ENCODE measurements around the gene ZNF169. TPM values are rescaled to one million over a fixed set of nuclear protein-coding genes. Genes with fewer than 3 reads are reported as not detected.

ZNF169 gene
- total RNA-seq, 4 donors from 2014 or later, result 3.1 to 14.8 (median 8.3) TPM

DNA sequence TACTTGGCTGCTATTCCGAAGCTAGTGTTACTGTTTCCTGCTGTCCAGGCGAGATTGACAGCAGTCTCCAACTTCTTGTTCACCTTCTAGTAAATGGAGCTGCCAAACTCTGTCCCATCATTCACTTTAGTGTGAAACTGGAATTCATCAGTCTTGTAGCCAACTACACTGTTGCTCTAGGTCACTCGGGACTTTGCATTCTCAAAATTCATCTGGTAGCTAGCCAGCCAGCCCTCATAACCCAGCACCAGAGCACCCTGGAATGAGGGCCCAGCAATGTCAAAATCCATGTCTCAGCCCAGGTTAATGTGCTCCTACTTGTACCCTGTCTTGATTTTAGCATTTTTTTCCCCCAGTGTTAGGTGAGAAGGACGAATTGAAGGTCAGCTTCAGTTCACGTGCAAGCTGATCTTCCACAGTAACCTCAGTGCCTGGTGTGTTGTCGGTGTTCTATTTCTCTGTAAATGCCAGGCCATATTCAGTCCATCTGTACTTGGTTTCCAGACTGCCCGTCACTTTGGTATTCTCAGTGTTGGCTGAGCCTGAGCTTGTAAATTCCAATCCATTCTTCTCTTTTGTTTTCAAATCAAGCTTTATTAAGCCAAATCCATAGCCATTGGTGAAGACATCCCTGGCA lies 28.9 kb downstream of the ZNF169 start:
- no peaks in the 10 kb centered on the region for H3K9me3 ChIP-seq
- peak overlapping the region in 3 of 4 donors; percentile 19 to 52 (median 48) for H3K27ac ChIP-seq
- TF ChIP-seq, protein P1, sequence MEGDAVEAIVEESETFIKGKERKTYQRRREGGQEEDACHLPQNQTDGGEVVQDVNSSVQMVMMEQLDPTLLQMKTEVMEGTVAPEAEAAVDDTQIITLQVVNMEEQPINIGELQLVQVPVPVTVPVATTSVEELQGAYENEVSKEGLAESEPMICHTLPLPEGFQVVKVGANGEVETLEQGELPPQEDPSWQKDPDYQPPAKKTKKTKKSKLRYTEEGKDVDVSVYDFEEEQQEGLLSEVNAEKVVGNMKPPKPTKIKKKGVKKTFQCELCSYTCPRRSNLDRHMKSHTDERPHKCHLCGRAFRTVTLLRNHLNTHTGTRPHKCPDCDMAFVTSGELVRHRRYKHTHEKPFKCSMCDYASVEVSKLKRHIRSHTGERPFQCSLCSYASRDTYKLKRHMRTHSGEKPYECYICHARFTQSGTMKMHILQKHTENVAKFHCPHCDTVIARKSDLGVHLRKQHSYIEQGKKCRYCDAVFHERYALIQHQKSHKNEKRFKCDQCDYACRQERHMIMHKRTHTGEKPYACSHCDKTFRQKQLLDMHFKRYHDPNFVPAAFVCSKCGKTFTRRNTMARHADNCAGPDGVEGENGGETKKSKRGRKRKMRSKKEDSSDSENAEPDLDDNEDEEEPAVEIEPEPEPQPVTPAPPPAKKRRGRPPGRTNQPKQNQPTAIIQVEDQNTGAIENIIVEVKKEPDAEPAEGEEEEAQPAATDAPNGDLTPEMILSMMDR (IDR thresholded peaks at IDR 0.05), result no peak
- TF ChIP-seq EP300 (IDR thresholded peaks at IDR 0.05) (no peak), POLR2A (IDR thresholded peaks at IDR 0.05) (no peak), POLR2AphosphoS5 (IDR thresholded peaks at IDR 0.05) (no peak)
- no peak for ATAC-seq
- WGBS, 2 donors (ENCODE audit: low coverage in 1 of 2), result 60 to 62% methylated on average over 1 to 5 of the region's 7 CpGs
- no peak overlapping the region for H3K4me3 ChIP-seq
- H3K36me3 ChIP-seq, result peaks cover 0 to 15% of the 10 kb centered on the region in 2 donors
- peaks cover 0 to 15% (median 0%) of the 10 kb centered on the region in 3 donors for H3K4me1 ChIP-seq
- H3K27me3 ChIP-seq, result no peaks in the 10 kb centered on the region

DNA sequence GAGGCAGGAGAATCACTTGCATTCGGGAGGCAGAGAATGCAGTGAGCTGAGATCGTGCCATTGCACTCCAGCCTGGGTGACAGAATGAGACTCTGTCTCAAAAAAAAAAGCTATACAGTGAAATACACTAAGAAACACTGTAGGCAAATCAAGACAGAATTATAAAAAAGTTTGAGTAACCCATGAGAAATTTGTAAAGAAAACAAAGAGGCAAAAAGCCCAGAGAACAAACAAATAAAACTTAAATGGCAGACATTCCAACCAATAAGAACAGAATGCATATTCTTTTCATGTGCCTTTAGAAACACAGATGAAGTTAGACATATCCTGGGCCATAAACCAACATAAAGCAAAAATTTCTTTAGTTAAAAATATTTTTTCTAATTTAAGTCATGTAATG lies 30.6 kb downstream of the ZNF169 start:
- Histone ChIP-seq H3K4me1 (peaks cover 0 to 15% (median 0%) of the 10 kb centered on the region in 3 donors), H3K27ac (no peak overlapping the region), H3K27me3 (no peaks in the 10 kb centered on the region), H3K4me3 (no peak overlapping the region), H3K9me3 (no peaks in the 10 kb centered on the region), H3K36me3 (peaks cover 0 to 27% of the 10 kb centered on the region in 2 donors)
- ATAC-seq, result no peak
- WGBS, 2 donors (ENCODE audit: low coverage in 1 of 2), result 80% methylated on average over 2 of the region's 2 CpGs; no CpG with 5 or more reads in 1 of the 2 donors
- TF ChIP-seq POLR2AphosphoS5 (IDR thresholded peaks at IDR 0.05), result no peak
- no peak for TF ChIP-seq POLR2A (IDR thresholded peaks at IDR 0.05)
- TF ChIP-seq, protein P1 (IDR thresholded peaks at IDR 0.05), result no peak
- no peak for TF ChIP-seq EP300 (IDR thresholded peaks at IDR 0.05)

DNA sequence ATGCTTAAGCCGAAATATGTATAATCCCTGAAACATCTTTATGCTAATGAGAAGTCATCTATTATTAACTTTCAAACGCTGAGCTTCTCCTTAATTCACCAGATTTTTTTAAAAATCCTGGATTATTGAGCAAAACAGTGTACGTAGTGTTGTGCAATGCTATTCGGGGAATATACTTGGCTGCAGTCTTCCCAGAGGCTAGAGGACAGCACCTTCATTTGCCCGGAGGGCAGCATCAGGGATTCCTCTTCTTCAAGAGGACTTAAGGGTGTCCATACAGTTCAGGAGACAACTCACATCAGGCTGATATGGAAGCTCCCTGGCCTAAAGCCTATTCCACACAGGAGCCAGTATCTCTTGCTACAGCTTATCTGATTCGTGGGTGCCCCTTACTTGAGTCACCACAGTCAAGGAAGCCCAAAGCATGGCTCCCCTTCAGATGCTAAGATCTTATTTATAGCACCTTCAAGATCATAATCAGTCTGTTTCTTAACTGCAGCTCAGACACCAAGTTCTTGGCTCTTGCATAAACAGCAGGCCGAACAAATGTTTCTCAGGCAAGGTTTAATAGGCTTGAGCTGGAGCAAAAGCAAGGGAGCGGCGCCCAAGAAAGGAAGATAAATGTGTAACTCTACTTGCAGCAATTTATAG lies 40.0 kb downstream of the ZNF169 start:
- Histone ChIP-seq H3K27ac (peak overlapping the region in 1 of 4 donors; percentile 19), H3K4me3 (no peak overlapping the region), H3K36me3 (peaks cover 0 to 38% of the 10 kb centered on the region in 2 donors), H3K4me1 (peaks cover 0 to 13% (median 0%) of the 10 kb centered on the region in 3 donors), H3K27me3 (no peaks in the 10 kb centered on the region), H3K9me3 (no peaks in the 10 kb centered on the region)
- no peak for TF ChIP-seq POLR2A (IDR thresholded peaks at IDR 0.05)
- no peak for TF ChIP-seq EP300 (IDR thresholded peaks at IDR 0.05)
- TF ChIP-seq POLR2AphosphoS5 (IDR thresholded peaks at IDR 0.05), result no peak
- ATAC-seq, result peak; percentile 48
- WGBS, 2 donors (ENCODE audit: low coverage in 1 of 2), result 61 to 65% methylated on average over 6 to 8 of the region's 9 CpGs

DNA sequence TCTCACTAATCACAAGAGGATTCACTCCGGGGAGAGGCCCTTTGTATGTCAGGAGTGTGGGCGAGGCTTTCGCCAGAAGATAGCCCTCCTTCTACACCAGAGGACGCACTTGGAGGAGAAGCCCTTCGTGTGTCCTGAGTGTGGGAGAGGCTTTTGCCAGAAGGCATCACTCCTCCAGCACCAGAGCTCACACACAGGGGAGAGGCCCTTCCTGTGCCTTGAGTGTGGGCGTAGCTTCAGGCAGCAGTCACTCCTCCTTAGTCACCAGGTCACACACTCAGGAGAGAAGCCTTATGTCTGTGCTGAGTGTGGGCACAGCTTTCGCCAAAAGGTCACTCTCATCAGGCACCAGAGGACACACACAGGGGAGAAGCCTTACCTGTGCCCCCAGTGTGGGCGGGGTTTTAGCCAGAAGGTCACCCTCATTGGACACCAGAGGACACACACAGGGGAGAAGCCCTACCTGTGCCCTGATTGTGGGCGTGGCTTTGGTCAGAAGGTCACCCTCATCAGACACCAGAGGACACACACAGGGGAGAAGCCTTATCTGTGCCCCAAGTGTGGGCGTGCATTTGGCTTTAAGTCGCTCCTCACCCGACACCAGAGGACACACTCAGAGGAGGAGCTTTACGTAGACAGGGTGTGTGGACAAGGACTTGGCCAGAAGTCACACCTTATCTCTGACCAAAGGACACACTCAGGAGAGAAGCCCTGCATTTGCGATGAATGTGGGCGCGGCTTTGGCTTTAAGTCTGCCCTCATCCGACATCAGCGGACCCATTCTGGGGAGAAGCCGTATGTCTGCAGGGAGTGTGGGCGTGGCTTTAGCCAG lies 41.6 kb downstream of the ZNF169 start:
- Histone ChIP-seq H3K27me3 (no peaks in the 10 kb centered on the region), H3K27ac (no peak overlapping the region), H3K36me3 (peaks cover 0 to 23% of the 10 kb centered on the region in 2 donors), H3K4me1 (peaks cover 0 to 13% (median 0%) of the 10 kb centered on the region in 3 donors), H3K9me3 (no peaks in the 10 kb centered on the region), H3K4me3 (no peak overlapping the region)
- TF ChIP-seq EP300 (IDR thresholded peaks at IDR 0.05) (no peak), POLR2A (IDR thresholded peaks at IDR 0.05) (no peak), POLR2AphosphoS5 (IDR thresholded peaks at IDR 0.05) (no peak)
- TF ChIP-seq, protein P1 (IDR thresholded peaks at IDR 0.05), result no peak
- ATAC-seq, result no peak
- 90 to 93% methylated on average over 2 to 5 of the region's 20 CpGs for WGBS, 2 donors (ENCODE audit: low coverage in 1 of 2)

DNA sequence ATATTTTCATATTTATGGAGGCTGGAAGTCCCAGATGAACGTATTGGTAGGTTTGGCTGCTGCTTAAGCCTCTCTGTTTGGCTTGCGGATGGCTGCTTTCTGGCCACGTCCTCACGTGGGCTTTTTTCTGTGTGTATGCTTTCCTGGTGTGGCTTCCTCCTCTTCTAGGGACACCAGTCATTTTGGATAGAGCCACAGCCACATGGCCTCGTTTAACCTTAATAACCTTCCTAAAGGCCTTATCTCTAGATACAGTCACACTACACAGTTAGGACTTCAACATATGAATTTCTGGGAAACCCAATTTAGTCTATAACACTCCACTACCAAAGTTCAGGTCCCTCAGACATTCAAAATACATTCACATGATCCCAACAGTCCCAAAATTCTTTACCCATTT lies 42.5 kb downstream of the ZNF169 start:
- 83 to 84% methylated on average over 4 to 5 of the region's 5 CpGs for WGBS, 2 donors (ENCODE audit: low coverage in 1 of 2)
- Histone ChIP-seq H3K4me1 (peaks cover 0 to 13% (median 0%) of the 10 kb centered on the region in 3 donors), H3K36me3 (peaks cover 0 to 19% of the 10 kb centered on the region in 2 donors), H3K27ac (no peak overlapping the region), H3K9me3 (no peaks in the 10 kb centered on the region), H3K4me3 (no peak overlapping the region), H3K27me3 (no peaks in the 10 kb centered on the region)
- TF ChIP-seq POLR2A (IDR thresholded peaks at IDR 0.05) (no peak), POLR2AphosphoS5 (IDR thresholded peaks at IDR 0.05) (no peak), EP300 (IDR thresholded peaks at IDR 0.05) (no peak)
- TF ChIP-seq, protein P1 (IDR thresholded peaks at IDR 0.05), result no peak
- no peak for ATAC-seq

Data from gastroesophageal sphincter (tissue), 4 donors.